BLaER1 (cell line): ENCODE data around the gene SLFN5.

Source experiments
- H3K27ac ChIP-seq: shearing (Covaris generic); formaldehyde crosslinking; 2 replicates; pipeline ENCODE4 v1.8.1; 2022
- H3K27me3 ChIP-seq: shearing (Covaris generic); formaldehyde crosslinking; 2 replicates; pipeline ENCODE4 v1.8.1; 2022
- H3K36me3 ChIP-seq: shearing (Covaris generic); formaldehyde crosslinking; 2 replicates; pipeline ENCODE4 v1.8.1; 2022
- H3K4me1 ChIP-seq: shearing (Covaris generic); formaldehyde crosslinking; 2 replicates; pipeline ENCODE4 v1.8.1; 2022
- H3K4me2 ChIP-seq: shearing (Covaris generic); formaldehyde crosslinking; 2 replicates; pipeline ENCODE4 v1.8.1; 2022
- H3K4me3 ChIP-seq: shearing (Covaris generic); formaldehyde crosslinking; 2 replicates; pipeline ENCODE4 v1.8.1; 2022
- H3K9ac ChIP-seq: shearing (Covaris generic); formaldehyde crosslinking; 2 replicates; pipeline ENCODE4 v1.8.1; 2022
- H3K9me3 ChIP-seq: shearing (Covaris generic); formaldehyde crosslinking; 2 replicates; pipeline ENCODE4 v1.8.1; 2022
- H4K20me1 ChIP-seq: shearing (Covaris generic); formaldehyde crosslinking; 2 replicates; pipeline ENCODE4 v1.8.1; 2022
- Cebpa-rat ChIP-seq: shearing (Covaris generic); IDR thresholded peaks from 2 replicates; pipeline ENCODE4 v1.8.1; 2022

SLFN5 gene

GRCh38 chr17:35240861-35241260 lies 2.0 kb upstream of the SLFN5 start:
- Histone ChIP-seq H3K4me2 (peak overlapping the region; percentile 97; the same call in 1 of the 2 replicates), H3K9me3 (no peaks in the 10 kb centered on the region), H3K27me3 (no peaks in the 10 kb centered on the region), H3K4me3 (no peak overlapping the region), H3K4me1 (peaks cover 51% of the 10 kb centered on the region), H4K20me1 (peaks cover 15% of the 10 kb centered on the region), H3K9ac (no peak overlapping the region), H3K27ac (no peak overlapping the region), H3K36me3 (no peaks in the 10 kb centered on the region)
- no peak for TF ChIP-seq Cebpa-rat

GRCh38 chr17:35241520-35241919 lies 1.4 kb upstream of the SLFN5 start:
- Histone ChIP-seq H3K4me2 (peak overlapping the region; percentile 97), H4K20me1 (peaks cover 21% of the 10 kb centered on the region), H3K4me1 (peaks cover 51% of the 10 kb centered on the region), H3K36me3 (no peaks in the 10 kb centered on the region), H3K27ac (peak overlapping the region; percentile 71), H3K27me3 (no peaks in the 10 kb centered on the region), H3K9ac (peak overlapping the region; percentile 82), H3K9me3 (no peaks in the 10 kb centered on the region), H3K4me3 (peak overlapping the region; percentile 85)
- no peak for TF ChIP-seq Cebpa-rat

GRCh38 chr17:35242158-35242804 lies 591 bp upstream of the SLFN5 start:
- peaks cover 1% of the 10 kb centered on the region for H3K36me3 ChIP-seq
- peaks cover 29% of the 10 kb centered on the region for H4K20me1 ChIP-seq
- no peaks in the 10 kb centered on the region for H3K27me3 ChIP-seq
- H3K4me1 ChIP-seq: peaks cover 44% of the 10 kb centered on the region
- H3K4me3 ChIP-seq: peak overlapping the region; percentile 85
- H3K9ac ChIP-seq: peak overlapping the region; percentile 82
- peak overlapping the region; percentile 97 for H3K4me2 ChIP-seq
- H3K27ac ChIP-seq: peak overlapping the region; percentile 71
- H3K9me3 ChIP-seq: no peaks in the 10 kb centered on the region
- TF ChIP-seq Cebpa-rat: no peak

GRCh38 chr17:35243561-35244340 lies 879 bp downstream of the SLFN5 start:
- peak overlapping the region; percentile 71 for H3K27ac ChIP-seq
- H3K4me1 ChIP-seq: peaks cover 39% of the 10 kb centered on the region

GRCh38 chr17:35244341-35245195 lies 1.7 kb downstream of the SLFN5 start:
- peak overlapping the region; percentile 85 for H3K4me3 ChIP-seq
- peak overlapping the region; percentile 82 for H3K9ac ChIP-seq
- TF ChIP-seq Cebpa-rat: 0 out of 2 replicates have a peak, but pooled peaks have one; percentile 11

More at GRCh38 chr17:35243561-35244340, 879 bp downstream of the SLFN5 start:
- Histone ChIP-seq H3K9ac (peak overlapping the region; percentile 82), H3K4me2 (peak overlapping the region; percentile 97), H3K9me3 (no peaks in the 10 kb centered on the region), H3K36me3 (peaks cover 9% of the 10 kb centered on the region), H3K27me3 (no peaks in the 10 kb centered on the region), H3K4me3 (peak overlapping the region; percentile 85), H4K20me1 (peaks cover 39% of the 10 kb centered on the region)
- TF ChIP-seq Cebpa-rat: no peak

GRCh38 chr17:35245196-35245486 lies 2.3 kb downstream of the SLFN5 start:
- H3K4me2 ChIP-seq: peak overlapping the region; percentile 97
- no peak overlapping the region for H3K4me3 ChIP-seq
- H3K27ac ChIP-seq: no peak overlapping the region

More at GRCh38 chr17:35244341-35245195, 1.7 kb downstream of the SLFN5 start:
- H3K27ac ChIP-seq: no peak overlapping the region
- H3K9me3 ChIP-seq: no peaks in the 10 kb centered on the region
- H3K27me3 ChIP-seq: no peaks in the 10 kb centered on the region
- H3K4me2 ChIP-seq: peak overlapping the region; percentile 97
- peaks cover 42% of the 10 kb centered on the region for H4K20me1 ChIP-seq
- H3K4me1 ChIP-seq: peaks cover 39% of the 10 kb centered on the region
- peaks cover 13% of the 10 kb centered on the region for H3K36me3 ChIP-seq

GRCh38 chr17:35252651-35253050 lies 9.8 kb downstream of the SLFN5 start:
- Histone ChIP-seq H3K27ac (no peak overlapping the region), H4K20me1 (peaks cover 19% of the 10 kb centered on the region; the same call in 1 of the 2 replicates), H3K9me3 (no peaks in the 10 kb centered on the region), H3K36me3 (peaks cover 14% of the 10 kb centered on the region), H3K9ac (no peak overlapping the region), H3K4me2 (no peak overlapping the region), H3K27me3 (no peaks in the 10 kb centered on the region), H3K4me1 (no peaks in the 10 kb centered on the region), H3K4me3 (no peak overlapping the region)
- no peak for TF ChIP-seq Cebpa-rat

More at GRCh38 chr17:35245196-35245486, 2.3 kb downstream of the SLFN5 start:
- peaks cover 46% of the 10 kb centered on the region for H4K20me1 ChIP-seq
- no peak overlapping the region for H3K9ac ChIP-seq
- no peak for TF ChIP-seq Cebpa-rat
- peaks cover 19% of the 10 kb centered on the region for H3K36me3 ChIP-seq
- H3K9me3 ChIP-seq: no peaks in the 10 kb centered on the region
- H3K27me3 ChIP-seq: no peaks in the 10 kb centered on the region
- H3K4me1 ChIP-seq: peaks cover 39% of the 10 kb centered on the region

GRCh38 chr17:35254107-35254773 lies 11.4 kb downstream of the SLFN5 start:
- Histone ChIP-seq H3K27ac (no peak overlapping the region), H3K36me3 (peaks cover 22% of the 10 kb centered on the region), H3K4me1 (no peaks in the 10 kb centered on the region), H3K4me2 (no peak overlapping the region), H3K27me3 (no peaks in the 10 kb centered on the region), H3K9ac (no peak overlapping the region), H3K9me3 (no peaks in the 10 kb centered on the region), H4K20me1 (peaks cover 13% of the 10 kb centered on the region; the same call in 1 of the 2 replicates), H3K4me3 (no peak overlapping the region)
- no peak for TF ChIP-seq Cebpa-rat

- H4K20me1 ChIP-seq: peaks cover 6% of the 10 kb centered on the region; the same call in 1 of the 2 replicates
- H3K27me3 ChIP-seq: no peaks in the 10 kb centered on the region
- H3K4me1 ChIP-seq: no peaks in the 10 kb centered on the region
- H3K9me3 ChIP-seq: no peaks in the 10 kb centered on the region
- H3K9ac ChIP-seq: no peak overlapping the region
- peaks cover 19% of the 10 kb centered on the region for H3K36me3 ChIP-seq
- no peak overlapping the region for H3K4me2 ChIP-seq
- H3K4me3 ChIP-seq: no peak overlapping the region
- H3K27ac ChIP-seq: no peak overlapping the region
- TF ChIP-seq Cebpa-rat: no peak
These were observed 12.4 kb downstream of the SLFN5 start for GRCh38 chr17:35255316-35255715.
